Measurements from ENCODE around the gene GOLGA6A. TPM values are rescaled to one million over a fixed set of nuclear protein-coding genes. Genes with fewer than 3 reads are reported as not detected.

The GOLGA6A gene
- polyA plus RNA-seq, 3 donors = 0.12 TPM; not detected in 2

DNA sequence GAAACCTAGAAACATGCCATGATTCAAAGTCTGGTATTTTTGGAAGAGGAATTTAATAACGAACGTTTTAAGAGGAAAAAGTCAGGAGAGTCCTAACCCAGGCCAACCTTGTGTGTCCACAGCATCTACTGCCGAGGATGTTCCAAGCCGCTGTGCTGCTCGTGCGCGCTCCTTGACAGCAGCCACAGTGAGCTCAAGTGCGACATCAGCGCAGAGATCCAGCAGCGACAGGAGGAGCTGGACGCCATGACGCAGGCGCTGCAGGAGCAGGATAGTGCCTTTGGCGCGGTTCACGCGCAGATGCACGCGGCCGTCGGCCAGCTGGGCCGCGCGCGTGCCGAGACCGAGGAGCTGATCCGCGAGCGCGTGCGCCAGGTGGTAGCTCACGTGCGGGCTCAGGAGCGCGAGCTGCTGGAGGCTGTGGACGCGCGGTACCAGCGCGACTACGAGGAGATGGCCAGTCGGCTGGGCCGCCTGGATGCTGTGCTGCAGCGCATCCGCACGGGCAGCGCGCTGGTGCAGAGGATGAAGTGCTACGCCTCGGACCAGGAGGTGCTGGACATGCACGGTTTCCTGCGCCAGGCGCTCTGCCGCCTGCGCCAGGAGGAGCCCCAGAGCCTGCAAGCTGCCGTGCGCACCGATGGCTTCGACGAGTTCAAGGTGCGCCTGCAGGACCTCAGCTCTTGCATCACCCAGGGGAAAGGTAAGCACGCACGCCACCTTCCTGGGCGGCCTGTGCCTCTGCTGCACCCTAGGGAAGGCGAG, 59.5 kb downstream of the GOLGA6A start:
- WGBS, 3 donors = 94 to 95% (median 95%) methylated on average over 66 of the region's 66 CpGs

More for the DNA sequence above, 59.5 kb downstream of the GOLGA6A start:
- H3K27ac ChIP-seq (ENCODE audit: low read depth, low read length) = no peak overlapping the region

Other genes starting within 250 kb of the GOLGA6A start
- gene TBC1D21, start 209.0 kb downstream of the GOLGA6A start, polyA plus RNA-seq = not detected
- 10 to 100 TPM in 1 of 3 donors, 1 to 10 TPM in 2; 4.2 to 15.7 (median 6.7) TPM for gene LOXL1, start 156.1 kb downstream of the GOLGA6A start, polyA plus RNA-seq
- 10 to 100 TPM; 10.3 to 17.6 (median 14.4) TPM for gene STOML1, start 90.3 kb downstream of the GOLGA6A start, polyA plus RNA-seq
- gene PML, start 87.8 kb downstream of the GOLGA6A start, polyA plus RNA-seq = 10 to 100 TPM; 10.5 to 47.9 (median 32.6) TPM
- gene ISLR2, start 48.0 kb upstream of the GOLGA6A start, polyA plus RNA-seq = 1 to 10 TPM in 2 of 3 donors, under 1 TPM in 1; 0.26 to 1.1 (median 1.0) TPM
- 10 to 100 TPM in 2 of 3 donors, 1 to 10 TPM in 1; 2.5 to 65.8 (median 22.2) TPM for gene ISLR, start 91.2 kb upstream of the GOLGA6A start, polyA plus RNA-seq
- gene STRA6, start 120.2 kb upstream of the GOLGA6A start, polyA plus RNA-seq = 1 to 10 TPM in 1 of 3 donors, under 1 TPM in 1, not detected in 1; 0.07 to 3.3 TPM
- under 1 TPM in 1 of 3 donors, not detected in 2; 0.03 TPM for gene CCDC33, start 153.8 kb upstream of the GOLGA6A start, polyA plus RNA-seq

All from adipose tissue (tissue), 3 donors.